ENCODE results near the gene TERC. TPM values are rescaled to one million over a fixed set of nuclear protein-coding genes. Genes with fewer than 3 reads are reported as not detected.

TERC gene
- polyA plus RNA-seq, 1 donor (not counting 4 experiments of a cell fraction or from before 2014, with no cell fraction given) = 0.69 TPM

DNA sequence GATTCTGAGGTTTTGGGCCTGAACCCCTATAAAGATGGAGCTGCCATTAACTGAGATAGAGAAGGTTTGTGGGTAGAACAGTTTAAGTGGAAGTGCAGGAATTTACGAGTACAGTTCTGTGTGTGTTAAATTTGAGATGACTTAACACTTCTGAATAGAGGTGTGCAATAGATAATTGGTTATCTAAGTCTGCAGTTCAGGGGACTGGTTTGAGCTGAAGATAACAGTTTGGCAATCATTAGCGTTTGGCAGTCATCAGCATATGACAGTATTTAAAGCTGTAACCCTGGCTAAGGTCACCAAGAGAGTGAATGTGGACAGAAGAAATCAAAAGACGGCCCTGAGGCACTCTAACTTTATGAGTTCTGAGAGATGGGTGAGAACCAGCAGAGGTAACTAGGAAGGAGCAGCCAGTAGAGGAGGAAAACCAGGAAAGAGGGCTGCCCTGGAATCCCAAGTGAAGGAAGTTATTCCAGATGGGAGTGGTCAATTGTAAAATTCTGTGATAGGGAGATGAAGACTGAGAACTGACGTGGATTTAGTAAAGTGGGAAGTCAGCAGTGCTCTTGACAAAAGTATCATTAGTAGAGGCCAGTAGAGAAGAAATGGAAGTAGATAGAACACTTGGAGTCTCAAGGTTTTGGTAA is 16.5 kb upstream of the TERC start:
- Histone ChIP-seq H4K20me1 (ENCODE audit: control insufficient read depth, extremely low read depth, insufficient read depth, low read length) (no peaks in the 10 kb centered on the region), H3K9me1 (ENCODE audit: control insufficient read depth, extremely low read depth, insufficient read depth, low read length) (no peaks in the 10 kb centered on the region), H3K4me3 (ENCODE audit: control insufficient read depth in 2 of 3, extremely low read depth in 1 of 3, insufficient read depth in 2 of 3, low read depth in 1 of 3, low read length in 3 of 3) (no peak overlapping the region), H3K79me2 (ENCODE audit: control insufficient read depth, insufficient read depth, low read length) (peaks cover 16% of the 10 kb centered on the region), H3K4me1 (ENCODE audit: control insufficient read depth, extremely low read depth, insufficient read depth, low read length) (no peaks in the 10 kb centered on the region), H3K27me3 (ENCODE audit: control insufficient read depth, extremely low read depth, insufficient read depth, low read length) (no peaks in the 10 kb centered on the region), H3K27ac (ENCODE audit: control insufficient read depth, insufficient read depth, low read length) (no peak overlapping the region), H3K4me2 (ENCODE audit: control insufficient read depth, extremely low read depth, insufficient read depth, low read depth, low read length) (no peak overlapping the region), H3K9me3 (ENCODE audit: control insufficient read depth, low read depth, low read length) (no peaks in the 10 kb centered on the region), H2AFZ (ENCODE audit: control insufficient read depth, low read length) (no peak overlapping the region), H3K9ac (ENCODE audit: control insufficient read depth, extremely low read depth, insufficient read depth, low read length) (no peak overlapping the region), H3K36me3 (ENCODE audit: control insufficient read depth in 2 of 2, extremely low read depth in 1 of 2, insufficient read depth in 2 of 2, low read length in 2 of 2) (peaks cover 12 to 22% of the 10 kb centered on the region in 2 experiments)
- FAIRE-seq (no peak), DNase-seq (ENCODE audit: low read depth, low spot score) (no peak)
- dilution Hi-C loops (cut with MboI; ENCODE audit: extremely low pct_ligation_motif_present, low sequenced_read_pairs) = no loop called here
- no peak for TF ChIP-seq EZH2 (IDR thresholded peaks at IDR 0.05; ENCODE audit: low read length)

DNA sequence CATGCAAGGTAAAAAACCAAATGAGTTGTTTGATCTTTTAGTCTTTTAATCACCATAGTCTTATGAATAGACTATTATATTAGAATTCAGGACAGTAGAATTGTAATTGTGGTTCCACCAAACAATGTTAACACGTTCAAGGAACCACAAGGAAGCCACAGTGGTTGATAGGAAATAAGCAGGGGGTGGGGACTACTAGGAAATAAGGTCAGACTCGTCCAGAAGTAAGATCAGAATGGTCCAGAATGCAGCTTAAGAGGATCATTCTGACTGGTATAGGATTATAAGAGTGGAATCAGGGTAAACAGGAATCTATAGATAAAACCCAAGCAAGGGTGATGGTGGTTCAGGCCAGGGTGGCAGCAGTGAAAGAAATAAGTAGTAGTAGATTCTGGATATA is 15.9 kb upstream of the TERC start:
- H3K9me1 ChIP-seq (ENCODE audit: control insufficient read depth, extremely low read depth, insufficient read depth, low read length) = no peaks in the 10 kb centered on the region
- H3K79me2 ChIP-seq (ENCODE audit: control insufficient read depth, insufficient read depth, low read length) = peaks cover 22% of the 10 kb centered on the region
- H3K27ac ChIP-seq (ENCODE audit: control insufficient read depth, insufficient read depth, low read length) = no peak overlapping the region
- H4K20me1 ChIP-seq (ENCODE audit: control insufficient read depth, extremely low read depth, insufficient read depth, low read length) = no peaks in the 10 kb centered on the region
- TF ChIP-seq, protein P1, sequence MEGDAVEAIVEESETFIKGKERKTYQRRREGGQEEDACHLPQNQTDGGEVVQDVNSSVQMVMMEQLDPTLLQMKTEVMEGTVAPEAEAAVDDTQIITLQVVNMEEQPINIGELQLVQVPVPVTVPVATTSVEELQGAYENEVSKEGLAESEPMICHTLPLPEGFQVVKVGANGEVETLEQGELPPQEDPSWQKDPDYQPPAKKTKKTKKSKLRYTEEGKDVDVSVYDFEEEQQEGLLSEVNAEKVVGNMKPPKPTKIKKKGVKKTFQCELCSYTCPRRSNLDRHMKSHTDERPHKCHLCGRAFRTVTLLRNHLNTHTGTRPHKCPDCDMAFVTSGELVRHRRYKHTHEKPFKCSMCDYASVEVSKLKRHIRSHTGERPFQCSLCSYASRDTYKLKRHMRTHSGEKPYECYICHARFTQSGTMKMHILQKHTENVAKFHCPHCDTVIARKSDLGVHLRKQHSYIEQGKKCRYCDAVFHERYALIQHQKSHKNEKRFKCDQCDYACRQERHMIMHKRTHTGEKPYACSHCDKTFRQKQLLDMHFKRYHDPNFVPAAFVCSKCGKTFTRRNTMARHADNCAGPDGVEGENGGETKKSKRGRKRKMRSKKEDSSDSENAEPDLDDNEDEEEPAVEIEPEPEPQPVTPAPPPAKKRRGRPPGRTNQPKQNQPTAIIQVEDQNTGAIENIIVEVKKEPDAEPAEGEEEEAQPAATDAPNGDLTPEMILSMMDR (optimal IDR thresholded peaks at IDR 0.05 in 1 of 3, IDR thresholded peaks at IDR 0.05 in 1 of 3, conservative IDR thresholded peaks at IDR 0.05 in 1 of 3; ENCODE audit: extremely low read depth in 1 of 3, insufficient read depth in 2 of 3, low read length in 3 of 3) = no peak
- TF ChIP-seq EZH2 (IDR thresholded peaks at IDR 0.05; ENCODE audit: low read length) = no peak
- H3K9ac ChIP-seq (ENCODE audit: control insufficient read depth, extremely low read depth, insufficient read depth, low read length) = no peak overlapping the region
- H2AFZ ChIP-seq (ENCODE audit: control insufficient read depth, low read length) = no peak overlapping the region
- no peak for DNase-seq (ENCODE audit: low read depth, low spot score)
- no peak overlapping the region for H3K4me2 ChIP-seq (ENCODE audit: control insufficient read depth, extremely low read depth, insufficient read depth, low read depth, low read length)
- no peaks in the 10 kb centered on the region for H3K27me3 ChIP-seq (ENCODE audit: control insufficient read depth, extremely low read depth, insufficient read depth, low read length)
- H3K4me3 ChIP-seq (ENCODE audit: control insufficient read depth in 2 of 3, extremely low read depth in 1 of 3, insufficient read depth in 2 of 3, low read depth in 1 of 3, low read length in 3 of 3) = no peak overlapping the region
- H3K36me3 ChIP-seq (ENCODE audit: control insufficient read depth in 2 of 2, extremely low read depth in 1 of 2, insufficient read depth in 2 of 2, low read length in 2 of 2) = peaks cover 10 to 20% of the 10 kb centered on the region in 2 experiments
- peaks cover under 1% of the 10 kb centered on the region for H3K4me1 ChIP-seq (ENCODE audit: control insufficient read depth, extremely low read depth, insufficient read depth, low read length)
- FAIRE-seq = no peak
- dilution Hi-C loops (cut with MboI; ENCODE audit: extremely low pct_ligation_motif_present, low sequenced_read_pairs) = no loop called here
- H3K9me3 ChIP-seq (ENCODE audit: control insufficient read depth, low read depth, low read length) = no peaks in the 10 kb centered on the region

DNA sequence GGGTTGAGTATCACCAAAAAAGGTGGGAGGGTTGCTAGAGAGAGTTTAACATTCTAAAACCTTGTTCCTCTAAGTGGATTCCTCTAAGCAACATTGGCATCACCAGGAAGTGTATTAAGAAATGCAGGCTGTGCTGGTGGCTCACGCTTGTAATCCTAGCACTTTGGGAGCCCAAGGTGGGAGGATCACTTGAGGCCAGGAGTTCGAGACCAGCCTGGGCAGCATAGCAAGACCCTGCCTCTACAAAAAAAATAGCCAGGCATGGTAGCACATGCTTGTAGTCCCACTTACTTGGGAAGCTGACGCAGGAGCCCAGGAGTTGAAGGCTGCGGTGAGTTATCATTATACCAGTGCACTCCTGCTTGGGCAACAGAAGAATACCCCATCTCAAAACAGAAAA is 13.0 kb upstream of the TERC start:
- Histone ChIP-seq H3K27me3 (ENCODE audit: control insufficient read depth, extremely low read depth, insufficient read depth, low read length) (no peaks in the 10 kb centered on the region), H2AFZ (ENCODE audit: control insufficient read depth, low read length) (no peak overlapping the region), H3K4me3 (ENCODE audit: control insufficient read depth in 2 of 3, extremely low read depth in 1 of 3, insufficient read depth in 2 of 3, low read depth in 1 of 3, low read length in 3 of 3) (no peak overlapping the region), H4K20me1 (ENCODE audit: control insufficient read depth, extremely low read depth, insufficient read depth, low read length) (no peaks in the 10 kb centered on the region), H3K9me3 (ENCODE audit: control insufficient read depth, low read depth, low read length) (no peaks in the 10 kb centered on the region), H3K27ac (ENCODE audit: control insufficient read depth, insufficient read depth, low read length) (no peak overlapping the region), H3K9me1 (ENCODE audit: control insufficient read depth, extremely low read depth, insufficient read depth, low read length) (no peaks in the 10 kb centered on the region), H3K9ac (ENCODE audit: control insufficient read depth, extremely low read depth, insufficient read depth, low read length) (no peak overlapping the region), H3K4me1 (ENCODE audit: control insufficient read depth, extremely low read depth, insufficient read depth, low read length) (peaks cover 18% of the 10 kb centered on the region), H3K4me2 (ENCODE audit: control insufficient read depth, extremely low read depth, insufficient read depth, low read depth, low read length) (no peak overlapping the region), H3K36me3 (ENCODE audit: control insufficient read depth in 2 of 2, extremely low read depth in 1 of 2, insufficient read depth in 2 of 2, low read length in 2 of 2) (peaks cover 11 to 29% of the 10 kb centered on the region in 2 experiments), H3K79me2 (ENCODE audit: control insufficient read depth, insufficient read depth, low read length) (peaks cover 47% of the 10 kb centered on the region)
- FAIRE-seq (no peak), DNase-seq (ENCODE audit: low read depth, low spot score) (no peak)
- dilution Hi-C loops (cut with MboI; ENCODE audit: extremely low pct_ligation_motif_present, low sequenced_read_pairs) = no loop called here
- TF ChIP-seq, protein P1 (optimal IDR thresholded peaks at IDR 0.05 in 1 of 3, IDR thresholded peaks at IDR 0.05 in 1 of 3, conservative IDR thresholded peaks at IDR 0.05 in 1 of 3; ENCODE audit: extremely low read depth in 1 of 3, insufficient read depth in 2 of 3, low read length in 3 of 3) = no peak
- no peak for TF ChIP-seq EZH2 (IDR thresholded peaks at IDR 0.05; ENCODE audit: low read length)
